ENCODE results near the gene C2orf92.

GRCh38 chr2:97673915-97674283, 4.4 kb downstream of the C2orf92 start:
- no peak for TF ChIP-seq CTCF (IDR thresholded peaks at IDR 0.05)
- no peak for TF ChIP-seq POLR2AphosphoS5 (IDR thresholded peaks at IDR 0.05; ENCODE audit: low read depth, low read length)
- no peak for TF ChIP-seq REST (IDR thresholded peaks at IDR 0.05; ENCODE audit: insufficient read depth in 1 of 2, low read depth in 2 of 2, low read length in 1 of 2)
- TF ChIP-seq SIN3A (IDR thresholded peaks at IDR 0.05; ENCODE audit: borderline replicate concordance, insufficient read depth, low read depth, low read length) = no peak
- TF ChIP-seq TCF7L2 (IDR thresholded peaks at IDR 0.05; ENCODE audit: low read depth, low read length) = no peak
